Parathyroid adenoma (tissue), 2 donors: ENCODE data around the gene EDIL3.

Experiments
- H2AFZ ChIP-seq: fragments of 300-600 bp; sonication (generic); one replicate; pipeline ENCODE4 v1.7.0; 2017; ENCODE audit warnings: antibody characterized with exemption, mild to moderate bottlenecking
- H3K27ac ChIP-seq: fragments of 300-600 bp; sonication (generic); one replicate; pipeline ENCODE4 v1.7.0; 2017
- H3K27me3 ChIP-seq: fragments of 300-600 bp; sonication (generic); one replicate; pipeline ENCODE4 v1.7.0; 2017; ENCODE audit warnings: low read length; ENCODE audit not compliant: control insufficient read depth, insufficient read depth
- H3K36me3 ChIP-seq: fragments of 300-600 bp; sonication (generic); one replicate; pipeline ENCODE4 v1.7.0; 2017; ENCODE audit warnings: low read length; ENCODE audit not compliant: control insufficient read depth, insufficient read depth
- H3K4me1 ChIP-seq: fragments of 300-600 bp; sonication (generic); one replicate; pipeline ENCODE4 v1.7.0; 2017; ENCODE audit warnings: control low read depth
- H3K4me2 ChIP-seq: fragments of 300-600 bp; sonication (generic); one replicate; pipeline ENCODE4 v1.7.0; 2017; ENCODE audit warnings: low read length
- H3K4me3 ChIP-seq: fragments of 300-600 bp; sonication (generic); one replicate; pipeline ENCODE4 v1.7.0; 2017; ENCODE audit warnings: low read depth, low read length
- H3K79me2 ChIP-seq: fragments of 300-600 bp; sonication (generic); one replicate; pipeline ENCODE4 v1.7.0; 2017; ENCODE audit warnings: control low read depth
- H3K9ac ChIP-seq: fragments of 300-600 bp; sonication (generic); one replicate; pipeline ENCODE4 v1.7.0; 2017; ENCODE audit warnings: mild to moderate bottlenecking
- H3K9me3 ChIP-seq: fragments of 300-600 bp; sonication (generic); one replicate; pipeline ENCODE4 v1.7.0; 2017; ENCODE audit warnings: low read length; ENCODE audit not compliant: control insufficient read depth
- CTCF ChIP-seq: fragments of 300-600 bp; sonication (generic); IDR thresholded peaks from one replicate; pipeline ENCODE4 v1.7.0; 2017; ENCODE audit warnings: antibody characterized with exemption, mild to moderate bottlenecking
- donor health status: primary hyperparathyroidism.

The EDIL3 gene

GRCh38 chr5:84202136-84202535, 182.5 kb downstream of the EDIL3 start:
- Histone ChIP-seq H3K4me2 (no peak overlapping the region), H3K27ac (no peak overlapping the region), H2AFZ (no peak overlapping the region), H3K36me3 (no peaks in the 10 kb centered on the region), H3K79me2 (no peaks in the 10 kb centered on the region), H3K4me3 (no peak overlapping the region), H3K4me1 (no peaks in the 10 kb centered on the region), H3K27me3 (no peaks in the 10 kb centered on the region), H3K9me3 (no peaks in the 10 kb centered on the region), H3K9ac (no peak overlapping the region)
- TF ChIP-seq CTCF, result no peak

GRCh38 chr5:84197538-84197937, 187.1 kb downstream of the EDIL3 start:
- no peak overlapping the region for H2AFZ ChIP-seq

GRCh38 chr5:84191281-84191680, 193.4 kb downstream of the EDIL3 start:
- H3K79me2 ChIP-seq, result no peaks in the 10 kb centered on the region
- H3K27me3 ChIP-seq, result no peaks in the 10 kb centered on the region
- H3K27ac ChIP-seq, result no peak overlapping the region
- no peak for TF ChIP-seq CTCF
- H3K4me1 ChIP-seq, result no peaks in the 10 kb centered on the region
- H3K4me3 ChIP-seq, result no peak overlapping the region
- no peak overlapping the region for H2AFZ ChIP-seq
- no peak overlapping the region for H3K9ac ChIP-seq
- H3K4me2 ChIP-seq, result no peak overlapping the region
- H3K36me3 ChIP-seq, result no peaks in the 10 kb centered on the region
- no peaks in the 10 kb centered on the region for H3K9me3 ChIP-seq

More at GRCh38 chr5:84197538-84197937, 187.1 kb downstream of the EDIL3 start:
- Histone ChIP-seq H3K36me3 (no peaks in the 10 kb centered on the region), H3K9ac (no peak overlapping the region), H3K27me3 (no peaks in the 10 kb centered on the region), H3K4me2 (no peak overlapping the region), H3K27ac (no peak overlapping the region), H3K4me3 (no peak overlapping the region), H3K9me3 (no peaks in the 10 kb centered on the region), H3K79me2 (no peaks in the 10 kb centered on the region), H3K4me1 (no peaks in the 10 kb centered on the region)
- no peak for TF ChIP-seq CTCF

- no peak overlapping the region for H3K9ac ChIP-seq
- H2AFZ ChIP-seq, result no peak overlapping the region
- H3K27me3 ChIP-seq, result no peaks in the 10 kb centered on the region
- no peaks in the 10 kb centered on the region for H3K9me3 ChIP-seq
- no peak for TF ChIP-seq CTCF
- no peak overlapping the region for H3K4me3 ChIP-seq
- no peak overlapping the region for H3K4me2 ChIP-seq
- no peaks in the 10 kb centered on the region for H3K79me2 ChIP-seq
- H3K27ac ChIP-seq, result no peak overlapping the region
- no peaks in the 10 kb centered on the region for H3K36me3 ChIP-seq
- H3K4me1 ChIP-seq, result no peaks in the 10 kb centered on the region
These were observed 199.8 kb downstream of the EDIL3 start for GRCh38 chr5:84184857-84185256.

- H3K4me2 ChIP-seq, result no peak overlapping the region
- no peaks in the 10 kb centered on the region for H3K36me3 ChIP-seq
- H3K79me2 ChIP-seq, result no peaks in the 10 kb centered on the region
- H3K9ac ChIP-seq, result no peak overlapping the region
- no peaks in the 10 kb centered on the region for H3K9me3 ChIP-seq
- H3K27ac ChIP-seq, result no peak overlapping the region
- H2AFZ ChIP-seq, result no peak overlapping the region
- no peaks in the 10 kb centered on the region for H3K4me1 ChIP-seq
- no peak overlapping the region for H3K4me3 ChIP-seq
- no peak for TF ChIP-seq CTCF
- H3K27me3 ChIP-seq, result no peaks in the 10 kb centered on the region
These were observed 203.6 kb downstream of the EDIL3 start for GRCh38 chr5:84181093-84181492.
